Measurements from ENCODE around the gene CEP152.

DNA sequence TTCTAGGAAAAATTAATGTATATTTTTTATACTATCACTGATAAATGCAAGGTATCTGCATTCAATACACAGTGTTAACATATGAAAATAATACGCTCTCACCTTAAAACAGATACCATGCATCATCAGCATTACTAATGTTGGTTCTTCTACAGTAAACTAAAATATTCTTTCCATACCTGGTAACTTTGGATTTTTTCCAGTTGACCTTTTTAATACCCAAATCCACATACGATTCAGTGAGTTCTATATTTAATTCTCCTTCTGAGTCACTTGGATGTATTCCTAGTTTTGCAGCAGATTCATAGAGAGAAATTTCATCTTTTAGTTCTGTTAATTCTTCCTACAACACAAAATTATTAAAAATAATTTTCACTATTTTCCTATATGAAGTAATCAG is 29.9 kb downstream of the CEP152 start:
- TF ChIP-seq CTCF (IDR thresholded peaks at IDR 0.05) (no peak), POLR2A (IDR thresholded peaks at IDR 0.05) (no peak)

All from uterus (tissue), 2 donors.